Central memory CD8-positive, alpha-beta T cell (primary cell): Measurements from ENCODE around the gene CELA3A.
"Not testable (repeated sequence)": the region's sequence is repeated elsewhere in the genome, so short reads cannot be mapped to it uniquely, and the experiment has no call there.

Source experiments
- ATAC-seq: fragments of 150-1000 bp; cut with Tn5 transposase; replicated peaks from 2 replicates; pipeline ENCODE4 v1.10.0; 2022; ENCODE audit warnings: mild to moderate bottlenecking, moderate FRiP score, moderate number of reproducible peaks; ENCODE audit not compliant: poor library complexity, severe bottlenecking; ENCODE audit errors: extremely low read depth
- DNase-seq, 2 donors: peaks; one replicate each; pipeline ENCODE4 v3.0.0; 2021; ENCODE audit warnings: low spot score in 2 of 2
- H3K27ac Mint-ChIP-seq: one replicate; pipeline ENCODE4 v1.8.0; 2022; ENCODE audit warnings: low read depth, mild to moderate bottlenecking, moderate library complexity, mixed read lengths
- H3K27me3 Mint-ChIP-seq: one replicate; pipeline ENCODE4 v1.8.0; 2022; ENCODE audit warnings: mixed read lengths
- H3K36me3 Mint-ChIP-seq: one replicate; pipeline ENCODE4 v1.8.0; 2022; ENCODE audit warnings: mild to moderate bottlenecking, moderate library complexity, mixed read lengths; ENCODE audit not compliant: insufficient read depth
- H3K4me1 Mint-ChIP-seq: one replicate; pipeline ENCODE4 v1.8.0; 2022; ENCODE audit warnings: mixed read lengths
- H3K4me3 Mint-ChIP-seq: one replicate; pipeline ENCODE4 v1.8.0; 2022; ENCODE audit warnings: mild to moderate bottlenecking, moderate library complexity, mixed read lengths
- H3K9me3 Mint-ChIP-seq: one replicate; pipeline ENCODE4 v1.8.0; 2022; ENCODE audit warnings: mixed read lengths

The CELA3A gene

DNA sequence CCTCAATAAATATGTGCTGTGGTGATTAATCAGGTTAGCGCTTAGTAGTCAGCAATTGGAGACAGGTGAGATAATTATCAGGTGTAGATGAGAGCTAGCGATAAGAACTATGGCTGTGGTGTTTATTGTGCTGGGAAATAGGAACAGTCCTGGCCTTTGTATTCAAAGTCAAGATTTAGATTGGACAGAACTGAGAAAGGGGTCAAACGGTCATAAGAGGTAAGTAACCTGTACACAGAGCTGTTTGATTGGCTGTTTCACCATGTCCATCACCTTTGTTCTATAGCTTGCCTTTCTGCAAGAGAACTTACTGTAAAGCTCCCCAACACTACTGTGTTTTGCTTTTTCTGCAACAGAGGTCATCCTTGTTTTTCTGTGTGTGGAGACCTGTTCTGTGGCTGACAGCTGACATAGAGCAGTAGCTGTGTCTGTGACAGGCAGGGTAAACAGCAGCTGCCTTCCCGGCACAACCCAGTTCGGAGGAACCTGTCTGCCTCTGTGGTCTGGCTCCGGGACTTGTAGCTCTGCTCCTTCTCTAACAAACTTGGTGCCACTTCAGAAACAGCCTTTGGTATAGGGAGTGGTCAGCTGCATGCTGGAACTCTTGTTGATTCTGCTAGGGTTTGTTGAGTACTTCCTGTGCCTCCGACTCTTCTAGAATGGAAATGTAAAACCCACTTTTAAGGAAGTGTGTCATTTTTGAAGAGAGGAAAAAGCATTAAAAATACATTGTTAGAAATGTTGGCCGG lies 29.9 kb downstream of the CELA3A start:
- H3K9me3 Mint-ChIP-seq = no peaks in the 10 kb centered on the region

GRCh38 chr1:22034834-22035233 lies 33.4 kb downstream of the CELA3A start:
- peaks cover 19% of the 10 kb centered on the region for H3K4me1 Mint-ChIP-seq
- H3K9me3 Mint-ChIP-seq, H3K27me3 Mint-ChIP-seq, H3K36me3 Mint-ChIP-seq, ATAC-seq, H3K27ac Mint-ChIP-seq, H3K4me3 Mint-ChIP-seq, DNase-seq: not testable (repeated sequence)

More for the DNA sequence above, 29.9 kb downstream of the CELA3A start:
- H3K27ac Mint-ChIP-seq = no peak overlapping the region
- DNase-seq (no peak), ATAC-seq (no peak)
- H3K4me1 Mint-ChIP-seq = peaks cover 10% of the 10 kb centered on the region
- peaks cover 4% of the 10 kb centered on the region for H3K36me3 Mint-ChIP-seq
- no peaks in the 10 kb centered on the region for H3K27me3 Mint-ChIP-seq
- H3K4me3 Mint-ChIP-seq = no peak overlapping the region

DNA sequence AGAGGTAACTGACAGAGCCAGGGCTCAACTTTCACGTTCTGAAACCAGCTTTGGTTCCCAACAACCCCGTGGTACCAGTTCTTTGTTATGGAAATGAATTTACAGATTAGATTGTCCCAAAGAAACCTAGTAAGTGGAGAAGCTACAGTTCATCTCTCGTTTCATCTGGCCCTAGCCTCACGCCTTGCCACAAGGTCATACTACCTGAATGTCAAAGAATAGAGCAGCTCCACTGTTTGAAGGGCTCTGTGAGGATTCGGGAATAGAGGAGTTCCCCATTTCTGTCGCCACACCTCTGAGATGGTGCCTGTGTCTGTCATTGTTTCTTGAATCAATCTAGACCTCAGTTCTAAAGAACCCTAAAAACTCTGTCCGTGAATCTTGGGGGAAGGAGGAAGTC lies 36.1 kb downstream of the CELA3A start:
- Mint-ChIP-seq H3K4me1 (peaks cover 35% of the 10 kb centered on the region), H3K27ac (peak overlapping the region; percentile 95), H3K9me3 (no peaks in the 10 kb centered on the region), H3K27me3 (no peaks in the 10 kb centered on the region), H3K36me3 (peaks cover 9% of the 10 kb centered on the region), H3K4me3 (no peak overlapping the region)
- DNase-seq (no peak), ATAC-seq (no peak)

DNA sequence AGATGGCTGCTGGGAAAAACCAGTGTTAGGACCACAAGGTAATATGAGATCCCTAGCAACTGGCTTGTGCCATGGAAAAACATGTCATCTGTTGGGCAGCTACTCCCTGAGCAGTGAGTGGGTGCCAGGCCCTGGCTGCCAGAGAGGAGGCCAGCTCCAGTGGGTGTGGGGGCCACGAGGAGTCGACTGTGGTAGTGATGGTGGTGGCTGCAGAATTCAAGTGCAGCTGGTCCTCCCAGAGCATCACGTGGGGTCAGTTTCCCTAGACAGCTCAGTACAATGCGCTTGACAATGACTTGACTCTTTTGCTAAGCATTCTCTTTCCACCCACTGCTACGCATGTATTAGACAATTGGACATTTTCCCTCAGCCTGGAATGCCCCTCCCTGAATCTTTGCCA lies 36.6 kb downstream of the CELA3A start:
- Mint-ChIP-seq H3K36me3 (peaks cover 9% of the 10 kb centered on the region), H3K27ac (peak overlapping the region; percentile 95), H3K9me3 (no peaks in the 10 kb centered on the region), H3K4me1 (peaks cover 40% of the 10 kb centered on the region), H3K4me3 (no peak overlapping the region), H3K27me3 (no peaks in the 10 kb centered on the region)
- DNase-seq (no peak), ATAC-seq (no peak)

GRCh38 chr1:22039594-22040285 lies 38.3 kb downstream of the CELA3A start:
- Mint-ChIP-seq H3K9me3 (no peaks in the 10 kb centered on the region), H3K36me3 (peaks cover 9% of the 10 kb centered on the region), H3K27me3 (no peaks in the 10 kb centered on the region), H3K27ac (peak overlapping the region; percentile 95), H3K4me3 (peak overlapping the region; percentile 72), H3K4me1 (peaks cover 48% of the 10 kb centered on the region)
- peak; percentile 97 for ATAC-seq
- DNase-seq = peak; percentile 77 to 95

GRCh38 chr1:22040286-22040623 lies 38.8 kb downstream of the CELA3A start:
- Mint-ChIP-seq H3K4me1 (peaks cover 53% of the 10 kb centered on the region), H3K27ac (peak overlapping the region; percentile 95), H3K9me3 (peaks cover 2% of the 10 kb centered on the region), H3K27me3 (no peaks in the 10 kb centered on the region), H3K36me3 (peaks cover 9% of the 10 kb centered on the region), H3K4me3 (peak overlapping the region; percentile 72)
- DNase-seq (no peak), ATAC-seq (no peak)

DNA sequence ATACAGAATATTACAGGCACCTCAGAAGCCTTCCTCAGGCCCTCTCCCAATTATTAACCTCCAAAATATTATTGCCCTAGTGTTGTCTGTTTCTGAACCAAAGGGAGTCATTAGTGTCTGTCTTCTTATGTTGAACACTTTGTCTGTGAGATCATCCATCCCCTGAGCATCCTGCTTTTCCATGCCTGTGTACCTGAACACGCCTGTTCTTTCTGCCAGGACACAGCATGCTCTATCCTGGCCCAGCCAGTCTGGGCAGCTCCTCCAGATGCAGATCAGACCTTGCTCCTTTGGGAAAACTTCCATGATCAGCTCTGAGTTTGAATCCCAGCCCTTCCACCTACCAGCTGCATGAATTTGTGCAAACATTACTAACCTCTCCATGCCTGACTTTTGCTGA lies 40.0 kb downstream of the CELA3A start:
- Mint-ChIP-seq H3K4me3 (peak overlapping the region; percentile 48), H3K9me3 (peaks cover 5% of the 10 kb centered on the region), H3K4me1 (peaks cover 57% of the 10 kb centered on the region), H3K27ac (peak overlapping the region; percentile 91), H3K27me3 (no peaks in the 10 kb centered on the region), H3K36me3 (peaks cover 9% of the 10 kb centered on the region)
- ATAC-seq (no peak), DNase-seq (no peak)

DNA sequence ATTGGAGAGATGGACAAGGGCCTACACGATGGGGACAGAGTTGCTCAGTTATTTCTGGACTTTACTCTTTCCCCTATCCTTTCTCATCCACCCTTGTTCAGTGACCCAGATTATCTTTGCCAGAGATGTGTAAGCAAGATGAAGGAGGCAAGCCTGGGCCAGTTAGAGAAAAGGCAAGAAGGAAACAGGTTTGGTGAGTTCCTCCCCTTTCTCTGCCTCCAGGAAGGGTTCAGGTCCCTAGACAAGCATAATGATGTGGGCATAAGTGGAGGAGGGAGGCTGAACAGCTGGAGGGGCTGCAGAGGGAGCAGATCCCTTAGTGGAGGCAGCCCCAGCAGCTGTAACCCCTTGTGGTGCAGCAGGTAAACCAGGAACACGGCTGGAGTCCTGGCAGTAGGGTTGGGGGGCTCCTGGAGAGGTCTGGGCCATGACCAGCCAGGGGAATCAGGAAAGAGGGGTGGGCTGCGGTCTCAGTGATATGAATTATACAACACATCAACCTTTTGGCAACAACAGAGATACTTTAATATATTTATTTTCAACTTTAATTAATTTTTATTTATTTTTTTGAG lies 41.8 kb downstream of the CELA3A start:
- Mint-ChIP-seq H3K9me3 (peaks cover 5% of the 10 kb centered on the region), H3K4me1 (peaks cover 50% of the 10 kb centered on the region), H3K36me3 (peaks cover 9% of the 10 kb centered on the region), H3K27me3 (no peaks in the 10 kb centered on the region), H3K27ac (peak overlapping the region; percentile 78), H3K4me3 (no peak overlapping the region)
- ATAC-seq (no peak), DNase-seq (no peak)

DNA sequence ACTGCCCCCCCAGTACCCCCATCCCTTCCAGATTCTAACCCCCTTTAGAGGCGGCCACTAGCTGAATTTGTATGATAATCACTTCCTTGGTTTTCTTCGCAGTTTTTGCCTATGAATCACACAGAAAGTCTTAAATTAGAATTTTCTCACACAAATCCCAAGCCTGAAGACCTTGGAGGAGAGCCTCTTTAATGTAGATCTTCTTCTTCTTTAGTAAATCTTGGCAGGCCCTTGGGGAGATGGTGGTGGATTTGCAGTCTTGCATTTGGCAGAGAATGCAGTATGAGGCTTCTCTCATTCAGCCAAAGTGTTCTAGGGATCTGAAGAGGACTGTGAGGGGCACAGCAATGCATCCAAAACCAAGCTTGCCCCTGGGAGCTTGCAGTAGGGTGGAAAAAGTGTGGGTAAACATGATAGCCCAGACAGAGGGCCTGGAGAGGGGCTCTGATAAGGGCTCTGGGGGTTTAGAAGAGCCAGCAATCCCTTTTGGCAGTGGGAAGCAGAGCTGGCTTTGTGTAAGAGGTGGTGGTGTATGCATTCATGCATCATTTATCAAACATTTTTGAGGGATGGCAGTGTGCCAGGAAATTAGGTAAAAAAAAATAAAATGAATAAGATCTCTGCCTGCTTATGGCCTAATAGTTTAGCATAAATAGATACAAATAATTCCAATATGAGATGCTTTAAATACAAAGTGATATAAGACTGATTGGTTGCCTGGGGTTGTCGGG lies 43.4 kb downstream of the CELA3A start:
- DNase-seq = no peak
- Mint-ChIP-seq H3K4me3 (no peak overlapping the region), H3K9me3 (peaks cover 5% of the 10 kb centered on the region), H3K36me3 (peaks cover 3% of the 10 kb centered on the region), H3K4me1 (peaks cover 49% of the 10 kb centered on the region), H3K27ac (peak overlapping the region; percentile 11), H3K27me3 (no peaks in the 10 kb centered on the region)
- no peak for ATAC-seq

GRCh38 chr1:22045604-22046228 lies 44.3 kb downstream of the CELA3A start:
- Mint-ChIP-seq H3K27me3 (no peaks in the 10 kb centered on the region), H3K4me1 (peaks cover 42% of the 10 kb centered on the region), H3K27ac (no peak overlapping the region), H3K4me3 (no peak overlapping the region), H3K9me3 (peaks cover 5% of the 10 kb centered on the region), H3K36me3 (no peaks in the 10 kb centered on the region)
- no peak for DNase-seq
- no peak for ATAC-seq

DNA sequence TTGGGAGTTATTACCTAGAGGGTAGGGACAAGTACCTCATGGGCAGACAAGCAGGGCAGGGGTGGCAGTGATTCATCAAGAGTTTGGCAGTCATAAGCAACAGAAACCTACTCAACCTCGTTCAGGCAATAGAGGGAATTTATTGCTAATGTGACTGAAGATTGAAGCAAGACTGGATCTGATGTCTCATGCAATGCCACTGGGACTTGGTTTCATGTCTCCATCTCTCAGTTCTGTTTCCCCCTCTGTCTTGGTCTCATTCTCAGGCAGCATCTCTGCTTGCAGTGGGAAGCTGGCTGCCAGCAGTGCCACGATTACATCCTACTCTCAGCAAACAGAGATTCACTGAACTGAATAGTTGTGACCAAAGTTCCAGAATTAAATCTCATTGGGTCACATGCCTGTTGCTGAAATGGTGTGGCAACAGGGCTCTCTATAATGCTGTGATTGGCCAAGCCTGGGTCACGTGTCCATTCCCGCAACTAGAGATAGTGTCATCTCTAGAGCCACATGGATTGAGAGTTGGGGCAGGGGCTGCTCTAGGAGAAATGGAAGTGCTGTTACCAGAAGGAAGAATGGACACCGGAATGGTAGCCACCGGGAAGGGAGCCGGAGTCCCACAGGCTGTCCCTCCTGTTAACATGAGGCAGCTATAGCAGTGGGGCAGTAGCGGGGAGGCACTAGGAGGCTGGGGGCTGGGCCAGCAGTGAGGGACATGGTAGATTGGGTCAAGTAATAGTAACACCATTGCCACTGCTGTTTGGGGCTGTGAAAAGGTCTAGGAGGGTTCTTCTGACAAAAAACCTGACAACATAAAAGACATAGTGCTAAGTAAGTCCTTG lies 47.1 kb downstream of the CELA3A start:
- DNase-seq (no peak), ATAC-seq (no peak)
- Mint-ChIP-seq H3K9me3 (peaks cover 5% of the 10 kb centered on the region), H3K4me1 (peaks cover 34% of the 10 kb centered on the region), H3K27me3 (no peaks in the 10 kb centered on the region), H3K4me3 (no peak overlapping the region), H3K36me3 (peaks cover 14% of the 10 kb centered on the region), H3K27ac (no peak overlapping the region)
